K562 (cell line): ENCODE results near the gene PRPSAP1. TPM values are rescaled to one million over a fixed set of nuclear protein-coding genes. Genes with fewer than 3 reads are reported as not detected.

Experiments
- ATAC-seq: fragments of 200-7000 bp; cut with Tn5 transposase; 3 replicates; pipeline ENCODE4 v1.9.1; 2020; ENCODE audit warnings: moderate library complexity
- BruUV-seq: library from RNA; stranded (reverse); fragments of 400-500 nt; replicated peaks from 2 replicates; lab custom pipeline; 2021; lab: Mats Ljungman, UMichigan
- CTCF ChIA-PET: fragments of 300-600 bp; formaldehyde crosslinking; extraction: SDS; loops from one replicate; lab custom pipeline; 2021; ENCODE audit warnings: low intra/inter-chr PET ratio; lab: Yijun Ruan, JAX
- POLR2A ChIA-PET: fragments of 300-600, 350-650 bp; sonication (Branson Sonifier 250); formaldehyde crosslinking; extraction: SDS; loops from one replicate; lab custom pipeline; 2021; ENCODE audit warnings: antibody characterized with exemption, inconsistent platforms; lab: Yijun Ruan, JAX
- DNase-seq, 4 experiments: peaks; one replicate each; pipeline versions ENCODE4 v3.0.0 to v3.0.0-alpha.2; 2011 to 2018; ENCODE audit warnings: low spot score in 3 of 4, mixed read lengths in 3 of 4; ENCODE audit errors: extremely low read depth in 1 of 4
- FAIRE-seq: peaks from 2 replicates; lab custom pipeline; 2011; peaks lifted over from hg19 to GRCh38; lab: Jason Lieb, UNC
- H2AFZ ChIP-seq: 2 replicates; pipeline ENCODE4 v1.6.0; 2011; ENCODE audit warnings: low read depth, low read length, control low read depth, inconsistent platforms
- H3K27ac ChIP-seq: fragments of 200-600 bp; 3 replicates; pipeline ENCODE4 v1.8.0; 2011; ENCODE audit warnings: low read depth, mild to moderate bottlenecking, control low read depth, inconsistent platforms, low read length, moderate library complexity, mixed read lengths; ENCODE audit errors: extremely low read depth
- H3K27me3 ChIP-seq, 2 experiments: fragments of 300-600 bp in 1 of 2; 2 replicates in 1 of 2; 3 replicates in 1 of 2; pipeline versions ENCODE4 v1.6.0 to v1.8.0; 2011; ENCODE audit warnings: inconsistent platforms in 2 of 2, low read length in 2 of 2, mild to moderate bottlenecking in 1 of 2, mixed read lengths in 1 of 2, moderate library complexity in 1 of 2; ENCODE audit not compliant: control insufficient read depth in 2 of 2, insufficient read depth in 2 of 2
- H3K36me3 ChIP-seq: fragments of 300-600 bp; 3 replicates; pipeline ENCODE4 v1.8.0; 2011; ENCODE audit warnings: mild to moderate bottlenecking, low read length, inconsistent platforms; ENCODE audit not compliant: control insufficient read depth, insufficient read depth
- H3K4me1 ChIP-seq, 2 experiments: fragments of 200-600 bp in 1 of 2; replicated peaks in 1 of 2; 2 replicates in 1 of 2; 3 replicates in 1 of 2; pipeline versions ENCODE4 v1.5.1 to v1.8.0; 2011; ENCODE audit warnings: inconsistent platforms in 2 of 2, low read length in 2 of 2, mild to moderate bottlenecking in 1 of 2, mixed read lengths in 1 of 2, moderate library complexity in 1 of 2; ENCODE audit not compliant: control insufficient read depth in 2 of 2, insufficient read depth in 2 of 2
- H3K4me2 ChIP-seq: 2 replicates; pipeline ENCODE4 v1.6.1; 2011; ENCODE audit warnings: low read length, control low read depth, inconsistent platforms, mixed read lengths; ENCODE audit not compliant: insufficient read depth
- H3K4me3 ChIP-seq: fragments of 200-600 bp; sonication (generic), shearing (Covaris generic); 2 replicates; pipeline ENCODE4 v1.5.1; 2016; ENCODE audit warnings: control low read depth, inconsistent platforms
- H3K79me2 ChIP-seq: fragments of 200-600 bp; 3 replicates; pipeline ENCODE4 v1.8.0; 2011; ENCODE audit warnings: low read length, inconsistent platforms; ENCODE audit not compliant: control insufficient read depth, insufficient read depth
- H3K9ac ChIP-seq, 2 experiments: 2 replicates each; pipeline versions ENCODE4 v1.6.0 to v1.6.1; 2011; ENCODE audit warnings: low read depth in 2 of 2, low read length in 2 of 2, control low read depth in 1 of 2, inconsistent platforms in 1 of 2, mild to moderate bottlenecking in 1 of 2, mixed read lengths in 1 of 2; ENCODE audit not compliant: insufficient read depth in 1 of 2
- H3K9me1 ChIP-seq: one replicate; pipeline ENCODE4 v1.6.0; 2011; ENCODE audit warnings: inconsistent platforms, mild to moderate bottlenecking, low read length, moderate library complexity; ENCODE audit not compliant: control insufficient read depth, insufficient read depth
- H3K9me3 ChIP-seq: replicated peaks from 2 replicates; pipeline ENCODE4 v1.5.1; 2011; ENCODE audit warnings: low read depth, low read length, inconsistent platforms; ENCODE audit not compliant: control insufficient read depth, insufficient read depth
- H4K20me1 ChIP-seq: replicated peaks from 2 replicates; pipeline ENCODE4 v1.6.1; 2011; ENCODE audit warnings: low read length, inconsistent platforms, mixed read lengths; ENCODE audit not compliant: control insufficient read depth, insufficient read depth
- MAX ChIP-seq: sonication (generic); formaldehyde crosslinking; IDR thresholded peaks from 2 replicates; pipeline ENCODE4 v1.9.0; 2022; ENCODE audit warnings: mild to moderate bottlenecking, missing genetic modification reagents
- MEIS2 ChIP-seq: fragments of 450-650 bp; IDR thresholded peaks from 2 replicates; pipeline ENCODE4 v1.6.1; 2014; ENCODE audit warnings: mild to moderate bottlenecking; ENCODE audit not compliant: partially characterized antibody
- PBX2 ChIP-seq, 2 experiments: IDR thresholded peaks in 1 of 2; conservative IDR thresholded peaks in 1 of 2; 2 replicates each; pipeline ENCODE4 v1.6.1; 2016; ENCODE audit warnings: low read depth in 2 of 2, mild to moderate bottlenecking in 1 of 2, missing compliant biosample characterization in 1 of 2, missing genetic modification characterization in 1 of 2, moderate library complexity in 1 of 2
- POLR2G ChIP-seq: fragments of 200-400 bp; formaldehyde crosslinking; IDR thresholded peaks from 2 replicates; pipeline ENCODE4 v1.6.1; 2017; ENCODE audit warnings: low read depth, mild to moderate bottlenecking, antibody characterized with exemption, low read length, moderate library complexity
- SPI1 ChIP-seq: IDR thresholded peaks from 2 replicates; pipeline ENCODE4 v1.6.1; 2011; ENCODE audit warnings: low read depth, low read length, control low read depth, borderline replicate concordance
- TFAP4 ChIP-seq: sonication (generic); formaldehyde crosslinking; IDR thresholded peaks from 2 replicates; pipeline ENCODE4 v1.8.0; 2022; ENCODE audit warnings: missing genetic modification reagents, mild to moderate bottlenecking, moderate library complexity, borderline replicate concordance
- USF1 ChIP-seq: sonication (generic); formaldehyde crosslinking; IDR thresholded peaks from 2 replicates; pipeline ENCODE4 v1.9.0; 2022; ENCODE audit warnings: mild to moderate bottlenecking, missing genetic modification reagents
- ZBTB33 ChIP-seq: sonication (generic); formaldehyde crosslinking; IDR thresholded peaks from 2 replicates; pipeline ENCODE4 v1.8.1; 2023; ENCODE audit warnings: mild to moderate bottlenecking, missing genetic modification reagents
- ZC3H4 ChIP-seq: sonication (generic); formaldehyde crosslinking; IDR thresholded peaks from 2 replicates; pipeline ENCODE4 v1.9.0; 2021; ENCODE audit warnings: missing genetic modification reagents, borderline replicate concordance
- ZFX ChIP-seq: sonication (generic); formaldehyde crosslinking; IDR thresholded peaks from 2 replicates; pipeline ENCODE4 v1.8.0; 2022; ENCODE audit warnings: mild to moderate bottlenecking, missing genetic modification reagents, moderate library complexity
- ZNF143 ChIP-seq: sonication (generic); formaldehyde crosslinking; IDR thresholded peaks from 2 replicates; pipeline ENCODE4 v1.9.0; 2022; ENCODE audit warnings: mild to moderate bottlenecking, missing genetic modification reagents
- ZSCAN32 ChIP-seq: fragments of 450-650 bp; formaldehyde crosslinking; IDR thresholded peaks from 2 replicates; pipeline ENCODE4 v1.4.0; 2020; ENCODE audit warnings: mild to moderate bottlenecking, moderate library complexity
- WGBS: fragments of 100-300 bp; shearing (Covaris generic); methylation state at CpG from one replicate; pipeline ENCODE4 v1.1.6; 2016; ENCODE audit warnings: low coverage, mixed read lengths; ENCODE audit not compliant: insufficient coverage; ENCODE audit errors: missing lambda C conversion rate; 5-methylcytosine and 5-hydroxymethylcytosine counted together
- in situ Hi-C: fragments of 300-500 bp; cut with MboI; formaldehyde crosslinking; loops from 4 replicates; pipeline ENCODE4 v1.15.0; 2018; ENCODE audit warnings: inconsistent platforms, mixed read lengths
- intact Hi-C: fragments of 100-400 bp; cut with micrococcal nuclease; formaldehyde crosslinking; loops from 2 replicates; pipeline ENCODE4 v1.14.2; 2022
- polyA plus RNA-seq, 8 experiments: library from polyadenylated mRNA; depleted of rRNA in 4 of 8; stranded (reverse) in 5 of 8; unstranded in 3 of 8; fragments of >200 nt; fragmentation: Nextera tagmentation in 2 of 8; fragmentation: Illumina TruSeq in 1 of 8; extraction: Ambion mirVana in 2 of 8; extraction: Trizol in 1 of 8; gene quantifications; 2 replicates each; pipeline versions ENCODE4 v1.2.1 to v1.2.3, GENCODE V29; 2011 to 2014; ENCODE audit warnings: inconsistent platforms in 1 of 8, missing spikeins in 1 of 8
- total RNA-seq, 7 experiments: library from RNA; depleted of rRNA in 6 of 7; stranded (reverse); fragments of >200 nt in 6 of 7; fragmentation: Illumina TruSeq in 2 of 7; extraction: Trizol in 2 of 7; gene quantifications; 2 replicates each; pipeline versions ENCODE4 v1.2.1 to v1.2.3, GENCODE V29; 2011 to 2021; ENCODE audit warnings: low replicate concordance in 1 of 7

The PRPSAP1 gene
- total and polyA plus RNA-seq, 9 of the 15 experiments (the other 6 are each of a cell fraction or from before 2014, with no cell fraction given): 21.9 to 77.1 (median 40.8) TPM

DNA sequence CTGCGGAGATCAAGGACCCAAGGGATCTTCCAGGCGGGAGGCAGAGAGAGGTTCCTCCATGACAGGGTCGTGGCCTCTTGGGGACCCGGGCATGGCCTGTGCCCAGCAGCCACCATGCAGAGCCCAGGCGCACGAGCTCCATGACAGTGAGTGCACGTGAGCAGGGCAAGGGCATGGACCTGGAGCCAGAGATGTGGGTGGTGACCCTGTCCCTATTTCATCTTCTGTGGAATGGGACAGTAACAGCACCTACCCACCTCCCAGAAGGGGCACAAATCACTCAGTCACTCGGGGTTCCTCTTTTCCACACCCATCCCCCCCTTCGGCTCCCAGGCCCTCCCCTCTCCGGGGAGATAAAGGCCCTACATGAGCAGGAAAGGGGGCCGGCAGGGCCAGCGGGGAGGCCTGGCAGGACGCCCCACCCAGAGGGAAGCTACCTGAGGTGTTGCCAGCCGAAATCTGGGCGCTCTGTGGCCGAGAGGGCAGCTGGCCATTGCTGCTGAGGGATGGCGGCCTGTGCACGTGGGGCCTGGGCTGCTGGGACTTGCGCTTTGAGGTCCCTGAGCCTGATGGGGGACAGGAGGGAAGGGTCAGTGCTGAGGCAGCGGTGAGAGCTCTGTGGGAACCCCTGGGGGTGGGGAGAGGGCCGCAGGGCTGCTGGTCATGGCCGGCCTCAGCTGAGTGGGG is 78.2 kb downstream of the PRPSAP1 start:
- intact Hi-C loops (loop anchor here (5.0 kb wide), 1 partner anchor 258 kb away; no protein-coding TSS in a partner anchor), in situ Hi-C loops (no loop called here)
- DNase-seq: no peak
- Histone ChIP-seq H3K27me3 (no peaks in the 10 kb centered on the region), H3K4me2 (no peak overlapping the region), H3K9me3 (no peaks in the 10 kb centered on the region), H3K79me2 (peaks cover 5% of the 10 kb centered on the region), H3K4me3 (no peak overlapping the region), H3K36me3 (peaks cover 13% of the 10 kb centered on the region; the same call in 2 of the 3 replicates), H3K4me1 (peaks cover 12 to 95% of the 10 kb centered on the region in 2 experiments), H4K20me1 (no peaks in the 10 kb centered on the region), H3K9ac (peak overlapping the region in 1 of 2 experiments; percentile 85; a peak in 2 of 4 replicates), H2AFZ (no peak overlapping the region), H3K9me1 (no peaks in the 10 kb centered on the region), H3K27ac (no peak overlapping the region)
- no peak for FAIRE-seq
- CTCF ChIA-PET: interaction anchor here (0.9 kb wide), 1 partner anchor 155 kb away, joined by 3 read pairs; no protein-coding TSS in a partner anchor
- BruUV-seq: no TSS peak
- POLR2A ChIA-PET: interaction anchor here (0.6 to 10.6 kb wide), 13 partner anchors 6 to 261 kb away, joined by 3 to 227 read pairs (median 4); partner anchors contain the start of gene RNF157
- no peak for ATAC-seq
- WGBS: 69% methylated on average over 22 of the region's 22 CpGs
- TF ChIP-seq MAX (CRISPR knock-in tag) (peak; percentile 46; the same call in 1 of the 2 replicates), PBX2 (CRISPR knock-in tag; IDR thresholded peaks at IDR 0.05; ENCODE audit: low read depth) (no peak), PBX2 (tag; conservative IDR thresholded peaks at IDR 0.05; ENCODE audit: low read depth) (0 out of 2 replicates have a peak, but pooled peaks have one; percentile 12), POLR2G (peak; percentile 55; the same call in 1 of the 2 replicates), ZC3H4 (CRISPR knock-in tag) (no peak), ZSCAN32 (no peak), TFAP4 (CRISPR knock-in tag) (peak; percentile 39; the same call in 1 of the 2 replicates), MEIS2 (peak; percentile 55), ZFX (0 out of 2 replicates have a peak, but pooled peaks have one; percentile 28), USF1 (peak; percentile 21; the same call in 1 of the 2 replicates), ZBTB33 (CRISPR knock-in tag) (peak; percentile 96), SPI1 (peak; percentile 88), ZNF143 (CRISPR knock-in tag) (0 out of 2 replicates have a peak, but pooled peaks have one; percentile 2)
